Measurements from ENCODE around the gene SEC63. TPM values are rescaled to one million over a fixed set of nuclear protein-coding genes. Genes with fewer than 3 reads are reported as not detected.

Gene SEC63
- total and polyA plus RNA-seq, 2 of the 4 experiments (the other 2 are of a cell fraction), result 8.6 to 22.4 TPM

DNA sequence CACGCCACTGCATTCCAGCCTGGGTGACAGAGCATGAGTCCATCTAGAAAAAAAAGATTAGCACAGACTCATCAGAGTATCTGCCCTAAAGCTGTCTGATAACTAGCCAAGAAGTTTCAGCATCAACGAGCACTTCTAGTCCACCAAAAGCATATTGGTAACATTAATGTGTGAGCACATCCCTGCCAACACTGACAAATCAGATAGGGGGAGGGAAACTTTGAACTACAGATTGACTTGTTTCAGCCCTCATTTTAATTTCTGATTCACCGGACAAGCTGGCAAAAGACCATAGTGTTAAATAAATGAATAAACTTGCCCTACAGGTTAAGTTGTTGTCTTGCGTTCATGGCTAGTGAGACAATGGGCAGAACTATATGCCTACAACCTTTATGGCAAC lies 7.7 kb upstream of the SEC63 start:
- Histone ChIP-seq H3K36me3 (ENCODE audit: control insufficient read depth, insufficient read depth, low read length) (no peaks in the 10 kb centered on the region), H2BK120ac (ENCODE audit: low read depth, low read length) (no peak overlapping the region), H3K4me2 (ENCODE audit: low read depth, low read length) (no peak overlapping the region), H2AFZ (replicated peaks; ENCODE audit: low read length, poor library complexity) (no peak overlapping the region), H3K4ac (ENCODE audit: low read depth, low read length) (no peak overlapping the region), H3K27me3 (ENCODE audit: control insufficient read depth, insufficient read depth, low read length) (no peaks in the 10 kb centered on the region; the same call in 1 of the 2 replicates), H3K56ac (ENCODE audit: extremely low read depth, insufficient read depth, low read length) (no peak overlapping the region), H4K20me1 (ENCODE audit: insufficient read depth, low read length) (no peaks in the 10 kb centered on the region), H4K8ac (ENCODE audit: low read depth in 2 of 2, low read length in 2 of 2) (no peak overlapping the region), H2AK5ac (ENCODE audit: low read depth, low read length) (no peak overlapping the region), H2BK20ac (ENCODE audit: low read depth, low read length) (no peak overlapping the region), H4K91ac (ENCODE audit: insufficient read depth, low read depth, low read length) (no peak overlapping the region), H2AK9ac (replicated peaks; ENCODE audit: low read depth, low read length, poor library complexity) (no peak overlapping the region), H3K9ac (ENCODE audit: low read depth, low read length) (no peak overlapping the region), H3K79me1 (ENCODE audit: low read depth in 1 of 2, low read length in 2 of 2) (no peaks in the 10 kb centered on the region), H2BK5ac (ENCODE audit: low read depth, low read length, poor library complexity, severe bottlenecking) (no peak overlapping the region), H4K5ac (ENCODE audit: low read depth, low read length) (no peak overlapping the region), H3K4me1 (ENCODE audit: control insufficient read depth, insufficient read depth, low read length) (peaks cover 3% of the 10 kb centered on the region), H2BK15ac (ENCODE audit: low read depth, low read length) (no peak overlapping the region), H3K18ac (ENCODE audit: low read depth, low read length) (no peak overlapping the region), H3K9me1 (ENCODE audit: insufficient read depth, low read length) (no peaks in the 10 kb centered on the region), H3K27ac (ENCODE audit: insufficient read depth, low read length) (no peak overlapping the region), H3K14ac (replicated peaks; ENCODE audit: low read depth, low read length) (no peak overlapping the region), H3K9me3 (ENCODE audit: control insufficient read depth, insufficient read depth, low read length) (no peaks in the 10 kb centered on the region), H3K23ac (ENCODE audit: low read depth, low read length) (no peak overlapping the region), H3K4me3 (ENCODE audit: insufficient read depth, low read depth, low read length) (no peak overlapping the region)
- ChIA-PET CTCF (no interaction called here), POLR2A (ENCODE audit: unreplicated experiment) (interaction anchor here (0.6 to 0.7 kb wide), 2 partner anchors 26 to 1757 kb away, joined by 3 read pairs; no protein-coding TSS in a partner anchor)
- intact Hi-C loops (cut with micrococcal nuclease) (no loop called here), in situ Hi-C loops (cut with MboI; ENCODE audit: low sequenced_read_pairs) (no loop called here), dilution Hi-C loops (cut with HindIII; ENCODE audit: low sequenced_read_pairs, unreplicated experiment) (no loop called here)
- 93% methylated on average over 2 of the region's 4 CpGs; no CpG with 5 or more reads in 1 of the 2 experiments for WGBS, 2 experiments (ENCODE audit: extremely low coverage in 2 of 2, insufficient read length in 1 of 2)
- TF ChIP-seq MAZ (IDR thresholded peaks at IDR 0.05; ENCODE audit: borderline replicate concordance, low read depth, low read length) (no peak), BHLHE40 (IDR thresholded peaks at IDR 0.05; ENCODE audit: low read depth, low read length) (no peak), NFE2L2 (IDR thresholded peaks at IDR 0.05; ENCODE audit: low read depth, low read length) (no peak), RCOR1 (IDR thresholded peaks at IDR 0.05; ENCODE audit: insufficient replicate concordance, low read length) (no peak), RFX5 (IDR thresholded peaks at IDR 0.05; ENCODE audit: low read depth, low read length) (no peak), MAFK (IDR thresholded peaks at IDR 0.05; ENCODE audit: low read depth, low read length) (no peak), POLR2A (IDR thresholded peaks at IDR 0.05; ENCODE audit: low read depth, low read length) (no peak), CHD1 (IDR thresholded peaks at IDR 0.05; ENCODE audit: low read depth, low read length) (no peak), MXI1 (IDR thresholded peaks at IDR 0.05; ENCODE audit: borderline replicate concordance, low read depth, low read length) (no peak), SMC3 (IDR thresholded peaks at IDR 0.05; ENCODE audit: low read depth, low read length) (no peak)
- TF ChIP-seq, protein P1, sequence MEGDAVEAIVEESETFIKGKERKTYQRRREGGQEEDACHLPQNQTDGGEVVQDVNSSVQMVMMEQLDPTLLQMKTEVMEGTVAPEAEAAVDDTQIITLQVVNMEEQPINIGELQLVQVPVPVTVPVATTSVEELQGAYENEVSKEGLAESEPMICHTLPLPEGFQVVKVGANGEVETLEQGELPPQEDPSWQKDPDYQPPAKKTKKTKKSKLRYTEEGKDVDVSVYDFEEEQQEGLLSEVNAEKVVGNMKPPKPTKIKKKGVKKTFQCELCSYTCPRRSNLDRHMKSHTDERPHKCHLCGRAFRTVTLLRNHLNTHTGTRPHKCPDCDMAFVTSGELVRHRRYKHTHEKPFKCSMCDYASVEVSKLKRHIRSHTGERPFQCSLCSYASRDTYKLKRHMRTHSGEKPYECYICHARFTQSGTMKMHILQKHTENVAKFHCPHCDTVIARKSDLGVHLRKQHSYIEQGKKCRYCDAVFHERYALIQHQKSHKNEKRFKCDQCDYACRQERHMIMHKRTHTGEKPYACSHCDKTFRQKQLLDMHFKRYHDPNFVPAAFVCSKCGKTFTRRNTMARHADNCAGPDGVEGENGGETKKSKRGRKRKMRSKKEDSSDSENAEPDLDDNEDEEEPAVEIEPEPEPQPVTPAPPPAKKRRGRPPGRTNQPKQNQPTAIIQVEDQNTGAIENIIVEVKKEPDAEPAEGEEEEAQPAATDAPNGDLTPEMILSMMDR (conservative IDR thresholded peaks at IDR 0.05; ENCODE audit: low read depth, low read length), result no peak
- TF ChIP-seq, protein P2, sequence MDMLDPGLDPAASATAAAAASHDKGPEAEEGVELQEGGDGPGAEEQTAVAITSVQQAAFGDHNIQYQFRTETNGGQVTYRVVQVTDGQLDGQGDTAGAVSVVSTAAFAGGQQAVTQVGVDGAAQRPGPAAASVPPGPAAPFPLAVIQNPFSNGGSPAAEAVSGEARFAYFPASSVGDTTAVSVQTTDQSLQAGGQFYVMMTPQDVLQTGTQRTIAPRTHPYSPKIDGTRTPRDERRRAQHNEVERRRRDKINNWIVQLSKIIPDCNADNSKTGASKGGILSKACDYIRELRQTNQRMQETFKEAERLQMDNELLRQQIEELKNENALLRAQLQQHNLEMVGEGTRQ (IDR thresholded peaks at IDR 0.05; ENCODE audit: low read depth, low read length), result no peak
- TF ChIP-seq, protein P3, sequence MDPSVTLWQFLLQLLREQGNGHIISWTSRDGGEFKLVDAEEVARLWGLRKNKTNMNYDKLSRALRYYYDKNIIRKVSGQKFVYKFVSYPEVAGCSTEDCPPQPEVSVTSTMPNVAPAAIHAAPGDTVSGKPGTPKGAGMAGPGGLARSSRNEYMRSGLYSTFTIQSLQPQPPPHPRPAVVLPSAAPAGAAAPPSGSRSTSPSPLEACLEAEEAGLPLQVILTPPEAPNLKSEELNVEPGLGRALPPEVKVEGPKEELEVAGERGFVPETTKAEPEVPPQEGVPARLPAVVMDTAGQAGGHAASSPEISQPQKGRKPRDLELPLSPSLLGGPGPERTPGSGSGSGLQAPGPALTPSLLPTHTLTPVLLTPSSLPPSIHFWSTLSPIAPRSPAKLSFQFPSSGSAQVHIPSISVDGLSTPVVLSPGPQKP (IDR thresholded peaks at IDR 0.05; ENCODE audit: borderline replicate concordance, low read depth, low read length), result no peak
- no TSS peak for BruUV-seq (replicated peaks)
- DNase-seq, result peak; percentile 47
- ATAC-seq (ENCODE audit: low read depth), result peak; percentile 57
